Muscle of leg (tissue), 11 donors: Measurements from ENCODE around the gene PHF19. TPM values are rescaled to one million over a fixed set of nuclear protein-coding genes. Genes with fewer than 3 reads are reported as not detected.

ENCODE experiments used
- DNase-seq: peaks from one replicate; pipeline ENCODE4 v3.0.0; 2013
- H3K27ac ChIP-seq: one replicate; pipeline ENCODE4 v1.5.1; 2013; ENCODE audit warnings: mild to moderate bottlenecking, low read length, control low read depth
- H3K27me3 ChIP-seq: one replicate; pipeline ENCODE4 v1.6.1; 2013; ENCODE audit warnings: low read length; ENCODE audit not compliant: control insufficient read depth, insufficient read depth
- H3K36me3 ChIP-seq: one replicate; pipeline ENCODE4 v1.6.1; 2013; ENCODE audit warnings: low read length; ENCODE audit not compliant: control insufficient read depth, insufficient read depth
- H3K4me1 ChIP-seq: one replicate; pipeline ENCODE4 v1.6.1; 2013; ENCODE audit warnings: low read length; ENCODE audit not compliant: control insufficient read depth, insufficient read depth
- H3K4me3 ChIP-seq: one replicate; pipeline ENCODE4 v1.5.1; 2013; ENCODE audit warnings: low read length, control low read depth
- H3K9me3 ChIP-seq: replicated peaks from 2 replicates; pipeline ENCODE4 v1.6.1; 2013; ENCODE audit warnings: low read depth, low read length; ENCODE audit not compliant: control insufficient read depth
- WGBS: methylation state at CpG from one replicate; pipeline ENCODE4 v1.1.5; 2013; ENCODE audit warnings: missing lambda C conversion rate; ENCODE audit not compliant: insufficient coverage; 5-methylcytosine and 5-hydroxymethylcytosine counted together
- polyA plus RNA-seq, 8 donors: library from polyadenylated mRNA; unstranded; fragments of 120-200 nt; gene quantifications; one replicate each; pipeline versions ENCODE4 v1.2.1 to v1.2.3, GENCODE V29; 2013; ENCODE audit warnings: inconsistent platforms in 1 of 8, low replicate concordance in 1 of 8; ENCODE audit not compliant: insufficient read length in 8 of 8, insufficient read depth in 1 of 8
- total RNA-seq: library from RNA; stranded (reverse); fragments of 120-200 nt; gene quantifications from one replicate; pipeline ENCODE4 v1.2.4, GENCODE V29; 2013

PHF19 gene
- total and polyA plus RNA-seq, 9 donors = 31.5 to 41.0 (median 38.3) TPM

- Histone ChIP-seq H3K36me3 (no peaks in the 10 kb centered on the region), H3K27ac (no peak overlapping the region), H3K4me3 (no peak overlapping the region), H3K27me3 (no peaks in the 10 kb centered on the region), H3K4me1 (peaks cover 32% of the 10 kb centered on the region), H3K9me3 (no peaks in the 10 kb centered on the region)
- WGBS = no CpG with 5 or more reads among the region's 3 CpGs
- no peak for DNase-seq
These were observed 43.8 kb upstream of the PHF19 start for GRCh38 chr9:120920806-120921178.

GRCh38 chr9:120919843-120920805, 43.1 kb upstream of the PHF19 start:
- Histone ChIP-seq H3K4me1 (peaks cover 32% of the 10 kb centered on the region), H3K4me3 (no peak overlapping the region)
- 72% methylated on average over 2 of the region's 6 CpGs for WGBS

GRCh38 chr9:120918931-120919842, 42.2 kb upstream of the PHF19 start:
- Histone ChIP-seq H3K4me3 (no peak overlapping the region), H3K9me3 (no peaks in the 10 kb centered on the region), H3K4me1 (peaks cover 32% of the 10 kb centered on the region), H3K27ac (peak overlapping the region; percentile 42), H3K36me3 (no peaks in the 10 kb centered on the region), H3K27me3 (no peaks in the 10 kb centered on the region)
- 55% methylated on average over 10 of the region's 20 CpGs for WGBS
- peak; percentile 54 for DNase-seq

More at GRCh38 chr9:120919843-120920805, 43.1 kb upstream of the PHF19 start:
- Histone ChIP-seq H3K36me3 (no peaks in the 10 kb centered on the region), H3K27ac (peak overlapping the region; percentile 7), H3K27me3 (no peaks in the 10 kb centered on the region), H3K9me3 (no peaks in the 10 kb centered on the region)
- no peak for DNase-seq

GRCh38 chr9:120917929-120918762, 41.2 kb upstream of the PHF19 start:
- DNase-seq = no peak
- Histone ChIP-seq H3K9me3 (no peaks in the 10 kb centered on the region), H3K4me1 (peaks cover 32% of the 10 kb centered on the region), H3K27me3 (no peaks in the 10 kb centered on the region), H3K27ac (no peak overlapping the region), H3K36me3 (no peaks in the 10 kb centered on the region), H3K4me3 (no peak overlapping the region)
- 100% methylated on average over 3 of the region's 4 CpGs for WGBS

- no peak for DNase-seq
- WGBS = 80% methylated on average over 5 of the region's 8 CpGs
- H3K36me3 ChIP-seq = no peaks in the 10 kb centered on the region
- no peak overlapping the region for H3K4me3 ChIP-seq
- H3K9me3 ChIP-seq = no peaks in the 10 kb centered on the region
- H3K4me1 ChIP-seq = peaks cover 32% of the 10 kb centered on the region
- no peak overlapping the region for H3K27ac ChIP-seq
- H3K27me3 ChIP-seq = no peaks in the 10 kb centered on the region
These were observed 40.2 kb upstream of the PHF19 start for GRCh38 chr9:120916991-120917880.

- Histone ChIP-seq H3K9me3 (no peaks in the 10 kb centered on the region), H3K4me1 (peaks cover 28% of the 10 kb centered on the region), H3K27ac (no peak overlapping the region), H3K4me3 (no peak overlapping the region), H3K27me3 (no peaks in the 10 kb centered on the region), H3K36me3 (no peaks in the 10 kb centered on the region)
- no CpG with 5 or more reads among the region's 3 CpGs for WGBS
- peak; percentile 64 for DNase-seq
These were observed 39.6 kb upstream of the PHF19 start for GRCh38 chr9:120916588-120916987.

GRCh38 chr9:120915854-120916470, 39.0 kb upstream of the PHF19 start:
- H3K4me3 ChIP-seq = no peak overlapping the region
- H3K36me3 ChIP-seq = no peaks in the 10 kb centered on the region
- no peak overlapping the region for H3K27ac ChIP-seq

GRCh38 chr9:120914953-120915352, 38.0 kb upstream of the PHF19 start:
- no peak for DNase-seq
- no peaks in the 10 kb centered on the region for H3K27me3 ChIP-seq
- no peaks in the 10 kb centered on the region for H3K9me3 ChIP-seq
- WGBS = no CpG with 5 or more reads among the region's 6 CpGs
- H3K27ac ChIP-seq = no peak overlapping the region
- H3K36me3 ChIP-seq = peaks cover under 1% of the 10 kb centered on the region
- H3K4me1 ChIP-seq = peaks cover 21% of the 10 kb centered on the region
- no peak overlapping the region for H3K4me3 ChIP-seq

More at GRCh38 chr9:120915854-120916470, 39.0 kb upstream of the PHF19 start:
- WGBS = no CpG with 5 or more reads among the region's 5 CpGs
- Histone ChIP-seq H3K9me3 (no peaks in the 10 kb centered on the region), H3K27me3 (no peaks in the 10 kb centered on the region), H3K4me1 (peaks cover 28% of the 10 kb centered on the region)
- DNase-seq = no peak
